ENCODE results near the gene AQR.
A peak's percentile ranks its signal among the peaks of the same experiment; 100 is the strongest.
"Not testable (repeated sequence)": the region's sequence is repeated elsewhere in the genome, so short reads cannot be mapped to it uniquely, and the experiment has no call there.

The AQR gene

DNA sequence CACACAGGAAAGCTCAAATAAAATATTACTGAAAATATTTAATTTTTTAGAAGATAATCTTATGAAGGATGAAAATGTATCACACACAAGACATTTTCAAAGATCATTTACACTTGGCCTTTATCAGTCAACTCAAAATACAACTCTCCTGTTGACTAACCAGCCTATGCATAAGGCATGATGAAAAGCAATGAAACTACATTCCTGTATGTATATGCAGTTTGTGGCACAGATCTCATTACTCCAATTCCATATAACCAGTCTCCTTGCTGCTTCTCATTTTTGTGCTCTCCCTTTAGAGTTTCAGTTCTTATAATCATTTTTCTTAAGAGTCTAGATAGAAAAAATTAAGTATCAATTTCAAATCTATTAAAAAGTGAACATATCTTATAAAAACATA lies 25.8 kb downstream of the AQR start:
- CTCF ChIA-PET, result interaction anchor here (1.1 to 2.4 kb wide), 3 partner anchors 9 to 30 kb away, joined by 3 to 11 read pairs (median 3); partner anchors contain the start of gene AQR
- H3K4me3 ChIP-seq (ENCODE audit: low read depth, low read length), result no peak overlapping the region
- DNase-seq (ENCODE audit: low read depth, low spot score), result peak; percentile 19
- TF ChIP-seq, protein P1, sequence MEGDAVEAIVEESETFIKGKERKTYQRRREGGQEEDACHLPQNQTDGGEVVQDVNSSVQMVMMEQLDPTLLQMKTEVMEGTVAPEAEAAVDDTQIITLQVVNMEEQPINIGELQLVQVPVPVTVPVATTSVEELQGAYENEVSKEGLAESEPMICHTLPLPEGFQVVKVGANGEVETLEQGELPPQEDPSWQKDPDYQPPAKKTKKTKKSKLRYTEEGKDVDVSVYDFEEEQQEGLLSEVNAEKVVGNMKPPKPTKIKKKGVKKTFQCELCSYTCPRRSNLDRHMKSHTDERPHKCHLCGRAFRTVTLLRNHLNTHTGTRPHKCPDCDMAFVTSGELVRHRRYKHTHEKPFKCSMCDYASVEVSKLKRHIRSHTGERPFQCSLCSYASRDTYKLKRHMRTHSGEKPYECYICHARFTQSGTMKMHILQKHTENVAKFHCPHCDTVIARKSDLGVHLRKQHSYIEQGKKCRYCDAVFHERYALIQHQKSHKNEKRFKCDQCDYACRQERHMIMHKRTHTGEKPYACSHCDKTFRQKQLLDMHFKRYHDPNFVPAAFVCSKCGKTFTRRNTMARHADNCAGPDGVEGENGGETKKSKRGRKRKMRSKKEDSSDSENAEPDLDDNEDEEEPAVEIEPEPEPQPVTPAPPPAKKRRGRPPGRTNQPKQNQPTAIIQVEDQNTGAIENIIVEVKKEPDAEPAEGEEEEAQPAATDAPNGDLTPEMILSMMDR (IDR thresholded peaks at IDR 0.05; ENCODE audit: insufficient read depth, low read length, missing control alignments), result no peak
- POLR2A ChIA-PET, result no interaction called here

DNA sequence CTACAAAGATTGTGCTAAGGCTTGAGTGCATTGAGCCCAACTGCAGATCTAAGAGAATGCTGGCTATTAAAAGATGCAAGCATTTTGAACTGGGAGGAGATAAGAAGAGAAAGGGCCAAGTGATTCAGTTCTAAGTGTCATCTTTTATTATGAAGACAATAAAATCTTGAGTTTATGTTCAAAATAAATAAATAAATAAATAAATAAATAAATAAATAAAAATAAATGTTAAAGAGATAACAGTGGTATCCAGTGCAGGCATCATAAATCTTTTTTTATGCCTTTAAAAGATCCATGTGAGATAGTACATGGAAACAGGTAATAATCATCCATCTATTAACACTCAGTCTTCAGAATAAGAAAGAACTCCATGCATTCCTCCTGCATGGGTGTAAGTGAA lies 26.3 kb downstream of the AQR start:
- H3K4me3 ChIP-seq (ENCODE audit: low read depth, low read length); POLR2A ChIA-PET; DNase-seq (ENCODE audit: low read depth, low spot score): not testable (repeated sequence)
- CTCF ChIA-PET, result interaction anchor here (1.1 to 2.4 kb wide), 3 partner anchors 10 to 31 kb away, joined by 3 to 11 read pairs (median 3); partner anchors contain the start of gene AQR

DNA sequence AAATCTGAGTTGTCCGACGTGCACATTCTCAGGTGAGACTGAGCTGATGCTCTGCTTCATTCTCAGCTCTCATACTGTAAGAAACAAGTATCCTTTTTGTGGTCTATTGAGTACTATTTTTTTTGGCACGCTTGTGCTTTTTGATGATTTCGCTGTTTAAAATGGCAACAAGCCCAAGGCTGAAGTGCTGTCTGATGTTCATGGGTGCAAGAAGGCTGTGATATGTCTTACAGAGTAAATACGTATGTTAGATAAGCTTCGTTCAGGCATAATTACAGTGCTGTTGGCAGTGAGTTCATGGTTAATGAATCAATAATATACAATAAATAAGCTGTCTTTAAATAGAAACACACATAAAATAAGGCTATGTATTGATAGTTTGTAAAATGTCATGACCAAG lies 27.2 kb downstream of the AQR start:
- H3K4me3 ChIP-seq (ENCODE audit: low read depth, low read length), result no peak overlapping the region
- DNase-seq (ENCODE audit: low read depth, low spot score), result peak; percentile 16
- POLR2A ChIA-PET, result no interaction called here
- CTCF ChIA-PET, result interaction anchor here (1.3 to 1.5 kb wide), 2 partner anchors 9 to 234 kb away, joined by 3 to 4 read pairs; no protein-coding TSS in a partner anchor
- TF ChIP-seq, protein P1 (IDR thresholded peaks at IDR 0.05; ENCODE audit: insufficient read depth, low read length, missing control alignments), result no peak

DNA sequence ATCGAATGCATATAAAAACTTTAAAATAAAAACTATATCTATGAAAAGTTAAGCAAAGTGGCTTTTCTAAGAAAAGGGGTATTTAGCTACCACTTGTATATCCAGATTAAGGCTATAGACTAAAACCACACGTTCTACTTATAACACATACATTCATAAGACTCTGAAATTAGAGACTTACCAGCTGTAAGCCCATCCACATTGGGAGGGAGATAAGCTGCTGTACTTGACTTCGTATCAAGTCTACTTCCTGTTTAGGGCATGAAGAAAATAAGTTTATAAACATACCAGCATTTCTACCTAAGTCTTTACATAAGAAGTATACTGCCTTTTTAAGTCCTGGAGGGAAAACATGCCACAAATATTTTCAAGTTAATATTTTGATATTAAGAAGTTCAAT lies 27.7 kb downstream of the AQR start:
- TF ChIP-seq, protein P1 (IDR thresholded peaks at IDR 0.05; ENCODE audit: insufficient read depth, low read length, missing control alignments), result no peak
- ChIA-PET POLR2A (no interaction called here), CTCF (interaction anchor here (0.9 to 1.8 kb wide), 4 partner anchors 9 to 320 kb away, joined by 3 to 5 read pairs (median 4); partner anchors contain the start of gene AQR)
- DNase-seq (ENCODE audit: low read depth, low spot score), result no peak
- no peak overlapping the region for H3K4me3 ChIP-seq (ENCODE audit: low read depth, low read length)

DNA sequence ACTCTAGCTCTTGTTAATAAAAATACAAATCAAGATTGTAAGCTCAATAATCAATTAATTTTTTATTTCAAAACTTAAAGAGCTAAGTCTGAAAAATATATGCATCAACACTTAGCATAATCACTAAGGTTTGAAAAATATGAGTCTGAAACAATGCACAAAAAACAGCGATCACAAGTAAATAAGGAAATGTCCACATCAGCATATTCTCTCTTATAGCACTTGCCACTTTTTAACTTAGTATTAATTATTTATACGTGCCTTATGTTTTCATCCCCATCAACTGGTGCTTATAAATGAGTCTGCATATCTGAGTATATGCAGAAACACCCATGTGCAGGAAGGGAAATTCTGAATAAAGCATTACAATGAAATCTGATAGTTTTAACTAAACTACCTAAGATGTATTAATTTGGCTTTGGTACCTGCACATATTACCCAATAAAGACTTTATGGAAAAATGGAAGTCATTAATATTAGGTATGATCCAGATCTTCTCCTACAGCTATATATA lies 28.3 kb downstream of the AQR start:
- no peak for DNase-seq (ENCODE audit: low read depth, low spot score)
- H3K4me3 ChIP-seq (ENCODE audit: low read depth, low read length), result no peak overlapping the region
- ChIA-PET POLR2A (no interaction called here), CTCF (interaction anchor here (0.9 to 1.8 kb wide), 5 partner anchors 8 to 320 kb away, joined by 3 to 5 read pairs (median 3); partner anchors contain the start of gene AQR)
- TF ChIP-seq, protein P1 (IDR thresholded peaks at IDR 0.05; ENCODE audit: insufficient read depth, low read length, missing control alignments), result no peak

DNA sequence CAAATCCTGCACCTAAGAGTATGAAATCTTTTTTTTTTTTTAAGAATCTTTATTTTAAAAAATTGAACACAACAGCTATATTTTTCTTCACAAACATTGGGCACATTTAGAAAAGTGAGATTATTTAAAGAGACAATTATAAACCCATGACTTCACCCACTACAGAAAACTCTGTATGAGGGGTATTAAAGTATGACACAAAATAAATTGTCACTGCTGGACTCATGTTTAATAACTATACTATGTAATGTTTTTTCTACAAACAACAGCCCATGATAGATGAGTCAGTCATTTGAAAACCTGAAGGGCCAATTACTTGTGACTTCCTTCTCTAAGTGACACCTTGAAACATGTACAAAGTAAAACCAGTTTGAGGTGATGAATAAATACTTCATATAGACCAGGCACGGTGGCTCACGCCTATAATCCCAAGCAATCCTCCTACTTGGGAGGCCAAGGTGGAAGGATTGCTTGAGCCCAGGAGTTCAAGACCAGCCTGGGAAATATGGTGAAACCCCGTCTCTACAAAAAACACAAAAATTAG lies 36.0 kb downstream of the AQR start:
- no peak for DNase-seq (ENCODE audit: low read depth, low spot score)
- H3K4me3 ChIP-seq (ENCODE audit: low read depth, low read length), result no peak overlapping the region
- POLR2A ChIA-PET, result no interaction called here
- TF ChIP-seq, protein P1 (IDR thresholded peaks at IDR 0.05; ENCODE audit: insufficient read depth, low read length, missing control alignments), result no peak
- CTCF ChIA-PET, result interaction anchor here (1.0 to 1.3 kb wide), 2 partner anchors 9 to 225 kb away, joined by 3 to 4 read pairs; no protein-coding TSS in a partner anchor

DNA sequence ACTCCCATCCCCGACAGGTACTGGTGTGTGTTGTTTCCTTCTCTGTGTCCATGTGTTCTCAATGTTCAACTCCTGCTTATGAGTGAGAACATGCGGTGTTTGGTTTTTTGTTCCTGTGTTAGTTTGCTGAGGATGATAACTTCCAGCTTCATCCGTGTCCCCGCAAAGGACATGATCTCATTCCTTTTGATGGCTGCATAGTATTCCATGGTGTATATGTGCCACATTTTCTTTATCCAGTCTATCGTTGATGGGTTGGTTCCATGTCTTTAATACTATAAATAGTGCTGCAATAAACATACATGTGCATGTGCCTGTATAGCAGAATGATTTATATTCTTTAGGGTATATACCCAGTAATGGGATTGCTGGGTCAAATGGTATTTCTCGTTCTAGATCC lies 41.2 kb downstream of the AQR start:
- POLR2A ChIA-PET; DNase-seq (ENCODE audit: low read depth, low spot score); H3K4me3 ChIP-seq (ENCODE audit: low read depth, low read length): not testable (repeated sequence)

More for the DNA sequence above, 41.2 kb downstream of the AQR start:
- CTCF ChIA-PET, result interaction anchor here (1.6 to 3.8 kb wide), 3 partner anchors 8 to 310 kb away, joined by 3 to 28 read pairs (median 8); no protein-coding TSS in a partner anchor
